Prostate gland (tissue), 2 donors: Measurements from ENCODE around the gene FMN2.

Experiments used
- POLR2A ChIP-seq: fragments of 450-650 bp; IDR thresholded peaks from one replicate; pipeline ENCODE4 v1.6.1; 2016; ENCODE audit warnings: antibody characterized with exemption, mild to moderate bottlenecking
- POLR2AphosphoS5 ChIP-seq: sonication (generic); formaldehyde crosslinking; IDR thresholded peaks from one replicate; pipeline ENCODE4 v1.6.1; 2017; ENCODE audit warnings: antibody characterized with exemption
- TF ChIP-seq, protein P1 (sequence below), 4 experiments: fragments of 200-600 bp in 2 of 4; fragments of 450-650 bp in 2 of 4; sonication (generic) in 2 of 4; IDR thresholded peaks; 1 replicate in 3 of 4; 2 replicates in 1 of 4; pipeline ENCODE4 v1.5.1; 2016 to 2019; ENCODE audit warnings: antibody characterized with exemption in 4 of 4, mild to moderate bottlenecking in 2 of 4, moderate library complexity in 2 of 4

DNA sequence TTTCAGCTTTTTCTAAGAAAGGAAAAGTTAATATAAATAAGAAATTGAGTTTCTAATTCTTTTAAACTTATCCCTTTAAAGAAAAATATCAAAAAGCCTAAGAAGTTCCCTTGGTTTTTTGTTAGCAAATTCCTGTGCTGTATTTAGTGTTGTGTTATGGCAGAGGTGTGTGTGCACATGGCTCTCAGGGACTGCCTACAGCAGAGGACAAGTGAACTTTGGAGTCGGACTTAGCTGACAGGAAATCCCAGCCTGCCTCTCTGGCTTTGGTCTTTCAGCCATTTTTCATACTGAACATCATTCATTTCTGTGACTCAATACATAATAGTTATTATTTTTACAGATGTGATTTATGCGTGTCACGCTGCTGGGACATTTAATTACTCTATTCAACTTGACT, 149.6 kb downstream of the FMN2 start:
- TF ChIP-seq, protein P1, sequence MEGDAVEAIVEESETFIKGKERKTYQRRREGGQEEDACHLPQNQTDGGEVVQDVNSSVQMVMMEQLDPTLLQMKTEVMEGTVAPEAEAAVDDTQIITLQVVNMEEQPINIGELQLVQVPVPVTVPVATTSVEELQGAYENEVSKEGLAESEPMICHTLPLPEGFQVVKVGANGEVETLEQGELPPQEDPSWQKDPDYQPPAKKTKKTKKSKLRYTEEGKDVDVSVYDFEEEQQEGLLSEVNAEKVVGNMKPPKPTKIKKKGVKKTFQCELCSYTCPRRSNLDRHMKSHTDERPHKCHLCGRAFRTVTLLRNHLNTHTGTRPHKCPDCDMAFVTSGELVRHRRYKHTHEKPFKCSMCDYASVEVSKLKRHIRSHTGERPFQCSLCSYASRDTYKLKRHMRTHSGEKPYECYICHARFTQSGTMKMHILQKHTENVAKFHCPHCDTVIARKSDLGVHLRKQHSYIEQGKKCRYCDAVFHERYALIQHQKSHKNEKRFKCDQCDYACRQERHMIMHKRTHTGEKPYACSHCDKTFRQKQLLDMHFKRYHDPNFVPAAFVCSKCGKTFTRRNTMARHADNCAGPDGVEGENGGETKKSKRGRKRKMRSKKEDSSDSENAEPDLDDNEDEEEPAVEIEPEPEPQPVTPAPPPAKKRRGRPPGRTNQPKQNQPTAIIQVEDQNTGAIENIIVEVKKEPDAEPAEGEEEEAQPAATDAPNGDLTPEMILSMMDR (IDR thresholded peaks at IDR 0.05), result no peak
- TF ChIP-seq POLR2A (no peak), POLR2AphosphoS5 (no peak)
